SK-N-SH (cell line): Measurements from ENCODE around the gene SFPQ.

Experiments
- CTCF ChIP-seq: fragments of 200-600 bp; sonication (generic); IDR thresholded peaks from 2 replicates; pipeline ENCODE4 v1.6.1; 2017; ENCODE audit warnings: antibody characterized with exemption, mild to moderate bottlenecking, moderate library complexity
- EP300 ChIP-seq, 2 experiments: IDR thresholded peaks; 2 replicates each; pipeline versions ENCODE4 v1.4.0 to v1.6.1; 2012; ENCODE audit warnings: borderline replicate concordance in 1 of 2, low read depth in 1 of 2, low read length in 1 of 2
- JUND ChIP-seq: IDR thresholded peaks from 2 replicates; pipeline ENCODE4 v1.4.0; 2012
- MXI1 ChIP-seq: IDR thresholded peaks from 2 replicates; pipeline ENCODE4 v1.6.1; 2012; ENCODE audit warnings: mild to moderate bottlenecking, low read depth, low read length, improper control_type of control experiment
- NFIC ChIP-seq: IDR thresholded peaks from 2 replicates; pipeline ENCODE4 v1.4.0; 2012; ENCODE audit warnings: borderline replicate concordance
- POLR2AphosphoS5 ChIP-seq: IDR thresholded peaks from 2 replicates; pipeline ENCODE4 v1.6.1; 2012; ENCODE audit warnings: low read depth, low read length
- RFX5 ChIP-seq: IDR thresholded peaks from 2 replicates; pipeline ENCODE4 v1.6.1; 2012; ENCODE audit warnings: mild to moderate bottlenecking, improper control_type of control experiment, low read length
- SIN3A ChIP-seq: IDR thresholded peaks from 2 replicates; pipeline ENCODE4 v1.6.1; 2012; ENCODE audit warnings: low read depth, mild to moderate bottlenecking, low read length, moderate library complexity, borderline replicate concordance

GRCh38 chr1:35143737-35144508 lies 49.0 kb downstream of the SFPQ start:
- TF ChIP-seq EP300 (IDR thresholded peaks at IDR 0.05; ENCODE audit: borderline replicate concordance in 1 of 2, low read depth in 1 of 2, low read length in 1 of 2) (no peak), MXI1 (no peak), NFIC (no peak), SIN3A (no peak), RFX5 (no peak), CTCF (no peak), JUND (no peak), POLR2AphosphoS5 (no peak)
